ES-I3 (cell line): Measurements from ENCODE around the gene ZNF92.
"Not testable (repeated sequence)": the region's sequence is repeated elsewhere in the genome, so short reads cannot be mapped to it uniquely, and the experiment has no call there.

Source experiments
- H3K36me3 ChIP-seq: 2 replicates; pipeline ENCODE4 v1.6.1; 2013; ENCODE audit warnings: mild to moderate bottlenecking, low read length, control low read depth, moderate library complexity; ENCODE audit not compliant: insufficient read depth
- H3K4me1 ChIP-seq: 2 replicates; pipeline ENCODE4 v1.6.1; 2013; ENCODE audit warnings: mild to moderate bottlenecking, control low read depth, low read length; ENCODE audit not compliant: insufficient read depth
- H3K9ac ChIP-seq: 2 replicates; pipeline ENCODE4 v1.6.1; 2013; ENCODE audit warnings: low read depth, mild to moderate bottlenecking, low read length, moderate library complexity
- H3K9me3 ChIP-seq: 2 replicates; pipeline ENCODE4 v1.6.1; 2013; ENCODE audit warnings: mild to moderate bottlenecking, low read length, moderate library complexity; ENCODE audit not compliant: control insufficient read depth, insufficient read depth

ZNF92 gene

GRCh38 chr7:65397730-65398142, 24.1 kb downstream of the ZNF92 start:
- Histone ChIP-seq H3K9ac (no peak overlapping the region), H3K9me3 (0 out of 2 replicates have a peak, but pooled peaks cover 3% of the 10 kb centered on the region), H3K4me1 (no peaks in the 10 kb centered on the region), H3K36me3 (no peaks in the 10 kb centered on the region; the same call in 1 of the 2 replicates)

DNA sequence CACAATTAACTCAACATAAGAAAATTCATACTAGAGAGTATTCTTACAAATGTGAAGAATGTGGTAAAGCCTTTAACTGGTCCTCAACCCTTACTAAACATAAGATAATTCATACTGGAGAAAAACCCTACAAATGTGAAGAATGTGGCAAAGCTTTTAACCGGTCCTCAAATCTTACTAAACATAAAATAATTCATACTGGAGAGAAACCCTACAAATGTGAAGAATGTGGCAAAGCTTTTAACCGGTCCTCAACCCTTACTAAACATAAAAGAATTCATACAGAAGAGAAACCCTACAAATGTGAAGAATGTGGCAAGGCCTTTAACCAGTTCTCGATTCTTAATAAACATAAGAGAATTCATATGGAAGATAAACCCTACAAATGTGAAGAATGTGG, 25.0 kb downstream of the ZNF92 start:
- not testable (repeated sequence) for H3K9ac ChIP-seq, H3K9me3 ChIP-seq, H3K4me1 ChIP-seq, H3K36me3 ChIP-seq

- H3K36me3 ChIP-seq, H3K9ac ChIP-seq, H3K9me3 ChIP-seq, H3K4me1 ChIP-seq: not testable (repeated sequence)
These were observed 25.4 kb downstream of the ZNF92 start for GRCh38 chr7:65399101-65399500.

- Histone ChIP-seq H3K9me3 (peaks cover 3% of the 10 kb centered on the region; the same call in 1 of the 2 replicates), H3K36me3 (no peaks in the 10 kb centered on the region), H3K9ac (no peak overlapping the region), H3K4me1 (no peaks in the 10 kb centered on the region)
These were observed 30.4 kb downstream of the ZNF92 start for GRCh38 chr7:65404020-65404419.

GRCh38 chr7:65406706-65407105, 33.1 kb downstream of the ZNF92 start:
- H3K9me3 ChIP-seq, H3K9ac ChIP-seq, H3K4me1 ChIP-seq, H3K36me3 ChIP-seq: not testable (repeated sequence)

- H3K36me3 ChIP-seq = no peaks in the 10 kb centered on the region
- no peak overlapping the region for H3K9ac ChIP-seq
- H3K9me3 ChIP-seq = no peaks in the 10 kb centered on the region; the same call in 1 of the 2 replicates
- no peaks in the 10 kb centered on the region for H3K4me1 ChIP-seq
These were observed 35.7 kb downstream of the ZNF92 start for GRCh38 chr7:65409363-65409762.

- Histone ChIP-seq H3K9me3 (no peaks in the 10 kb centered on the region; the same call in 1 of the 2 replicates), H3K9ac (no peak overlapping the region), H3K36me3 (no peaks in the 10 kb centered on the region), H3K4me1 (no peaks in the 10 kb centered on the region)
These were observed 37.6 kb downstream of the ZNF92 start for GRCh38 chr7:65411249-65411648.

GRCh38 chr7:65422670-65423069, 49.0 kb downstream of the ZNF92 start:
- Histone ChIP-seq H3K9me3 (peaks cover 8% of the 10 kb centered on the region; the same call in 1 of the 2 replicates), H3K4me1 (no peaks in the 10 kb centered on the region), H3K36me3 (no peaks in the 10 kb centered on the region), H3K9ac (no peak overlapping the region)

DNA sequence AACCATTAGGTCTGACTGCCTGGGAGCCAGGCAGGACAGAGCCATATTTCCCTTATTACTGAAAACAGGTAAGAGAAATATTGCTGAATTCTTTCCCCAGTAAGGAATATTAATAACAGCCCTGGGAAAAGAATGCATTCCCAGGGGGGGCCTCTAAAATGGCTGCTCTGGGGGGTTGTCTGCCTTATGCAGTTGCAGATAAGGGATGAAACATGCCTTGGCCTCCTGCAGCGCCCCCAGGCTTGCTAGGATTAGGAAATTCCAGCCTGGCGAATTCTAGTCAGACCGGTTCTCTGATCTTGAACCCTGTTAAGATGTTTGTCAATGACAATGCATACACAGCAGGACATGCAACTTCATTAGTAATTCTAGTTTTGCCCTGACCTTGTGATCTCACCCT, 49.6 kb downstream of the ZNF92 start:
- not testable (repeated sequence) for H3K36me3 ChIP-seq, H3K4me1 ChIP-seq, H3K9me3 ChIP-seq, H3K9ac ChIP-seq

GRCh38 chr7:65429642-65430343, 56.1 kb downstream of the ZNF92 start:
- Histone ChIP-seq H3K9ac (no peak overlapping the region), H3K36me3 (no peaks in the 10 kb centered on the region), H3K9me3 (peaks cover 4% of the 10 kb centered on the region; the same call in 1 of the 2 replicates), H3K4me1 (no peaks in the 10 kb centered on the region)

- H3K9ac ChIP-seq = no peak overlapping the region
- peaks cover 4% of the 10 kb centered on the region; the same call in 1 of the 2 replicates for H3K9me3 ChIP-seq
- H3K36me3 ChIP-seq = no peaks in the 10 kb centered on the region
- no peaks in the 10 kb centered on the region for H3K4me1 ChIP-seq
These were observed 56.9 kb downstream of the ZNF92 start for GRCh38 chr7:65430344-65431186.

DNA sequence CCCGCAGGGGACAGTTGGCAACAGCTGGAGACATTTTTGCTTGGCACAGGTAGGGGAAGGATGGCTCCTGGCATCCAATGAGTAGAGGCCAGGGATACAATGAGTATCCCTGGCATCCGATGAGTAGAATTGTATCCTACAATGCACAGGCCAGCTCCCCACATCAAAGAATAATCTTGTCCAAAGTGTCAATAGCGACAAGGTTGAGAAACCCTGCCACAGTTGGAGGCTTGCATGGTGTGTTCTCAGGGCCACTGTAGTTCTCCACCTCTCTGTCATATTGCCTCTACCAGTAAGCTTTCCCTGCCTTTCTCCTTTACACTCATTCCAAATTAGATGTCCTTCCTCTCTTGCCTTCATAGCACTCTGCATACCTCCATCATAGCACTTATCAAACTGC, 60.7 kb downstream of the ZNF92 start:
- Histone ChIP-seq H3K36me3 (no peaks in the 10 kb centered on the region), H3K4me1 (no peaks in the 10 kb centered on the region), H3K9me3 (peaks cover 3% of the 10 kb centered on the region; the same call in 1 of the 2 replicates), H3K9ac (no peak overlapping the region)

DNA sequence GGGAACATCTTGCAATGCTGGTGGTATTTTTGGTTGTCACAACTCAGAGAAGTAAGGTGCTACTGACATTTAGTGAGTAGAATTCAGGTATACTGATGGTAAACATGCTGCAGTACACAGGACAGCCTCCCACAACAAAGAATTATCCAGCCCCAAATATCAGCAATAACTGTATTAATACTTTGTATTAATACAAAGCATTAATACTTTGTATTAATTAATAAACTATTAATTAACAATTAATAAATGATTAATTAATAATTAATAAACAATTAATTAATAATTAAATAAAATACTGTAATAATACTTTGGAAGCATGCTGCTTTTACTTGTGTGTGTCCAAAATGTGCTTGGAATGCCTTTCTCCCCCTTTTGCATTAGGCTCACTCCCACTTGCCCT, 62.5 kb downstream of the ZNF92 start:
- Histone ChIP-seq H3K4me1 (no peaks in the 10 kb centered on the region), H3K36me3 (no peaks in the 10 kb centered on the region), H3K9ac (no peak overlapping the region), H3K9me3 (no peaks in the 10 kb centered on the region)

DNA sequence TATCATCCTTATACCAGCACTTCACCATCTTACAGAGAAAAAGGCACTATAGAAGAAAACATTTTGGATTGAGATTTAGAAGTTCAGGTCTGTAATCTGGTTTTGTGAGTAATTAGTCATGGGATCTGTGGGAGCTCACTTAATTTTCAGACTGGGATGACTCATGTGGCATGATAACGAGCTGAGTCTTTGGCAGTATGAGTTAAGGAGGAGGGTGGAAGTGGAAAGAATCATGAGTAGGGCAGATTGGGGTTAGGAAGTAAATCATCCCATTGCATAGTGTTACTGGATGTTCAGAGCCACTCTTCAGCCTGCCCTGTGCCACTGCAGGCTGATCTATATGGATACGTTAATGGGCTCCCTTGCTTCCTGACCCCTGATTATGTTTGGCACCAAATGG, 64.9 kb downstream of the ZNF92 start:
- no peaks in the 10 kb centered on the region for H3K9me3 ChIP-seq
- H3K4me1 ChIP-seq = no peaks in the 10 kb centered on the region
- no peaks in the 10 kb centered on the region for H3K36me3 ChIP-seq
- H3K9ac ChIP-seq = no peak overlapping the region

DNA sequence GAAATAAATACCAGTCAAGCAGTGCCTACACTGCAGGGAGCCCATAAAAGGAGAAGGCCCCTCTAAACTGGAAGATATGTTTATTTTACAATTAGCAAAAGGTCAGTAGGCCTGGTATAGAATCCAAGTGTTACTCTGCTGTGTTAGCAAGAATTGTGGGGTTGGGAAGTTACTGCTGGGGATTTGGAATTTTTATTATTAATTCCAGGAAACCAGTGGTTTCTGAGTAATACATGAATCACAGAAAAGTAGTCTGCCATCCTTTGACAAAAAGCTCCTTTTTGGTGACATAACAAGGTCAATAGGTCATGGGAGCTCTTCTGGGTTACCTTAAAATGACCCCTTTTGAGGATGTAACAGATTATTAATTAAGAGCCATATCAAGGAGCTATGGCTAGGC, 67.4 kb downstream of the ZNF92 start:
- Histone ChIP-seq H3K36me3 (no peaks in the 10 kb centered on the region), H3K9ac (no peak overlapping the region), H3K9me3 (no peaks in the 10 kb centered on the region), H3K4me1 (no peaks in the 10 kb centered on the region)
